ENCODE measurements around the gene MYOM3.

MYOM3 gene

GRCh38 chr1:24133819-24134218 is 21.9 kb upstream of the MYOM3 start:
- Histone ChIP-seq H3K27me3 (no peaks in the 10 kb centered on the region), H3K4me1 (no peaks in the 10 kb centered on the region), H3K9me3 (no peaks in the 10 kb centered on the region), H3K4me3 (ENCODE audit: low read depth, low read length) (no peak overlapping the region), H3K36me3 (no peaks in the 10 kb centered on the region)
- TF ChIP-seq CTCF (IDR thresholded peaks at IDR 0.05; ENCODE audit: low read depth, low read length): no peak
- no peak for DNase-seq

- DNase-seq: no peak
- Histone ChIP-seq H3K4me3 (ENCODE audit: low read depth, low read length) (no peak overlapping the region), H3K4me1 (no peaks in the 10 kb centered on the region), H3K36me3 (no peaks in the 10 kb centered on the region), H3K9me3 (no peaks in the 10 kb centered on the region), H3K27me3 (no peaks in the 10 kb centered on the region)
- TF ChIP-seq CTCF (IDR thresholded peaks at IDR 0.05; ENCODE audit: low read depth, low read length): no peak
Observed at GRCh38 chr1:24130385-24130784, 18.4 kb upstream of the MYOM3 start.

GRCh38 chr1:24127801-24128363 is 15.9 kb upstream of the MYOM3 start:
- TF ChIP-seq CTCF (IDR thresholded peaks at IDR 0.05; ENCODE audit: low read depth, low read length): no peak
- H3K4me1 ChIP-seq: no peaks in the 10 kb centered on the region
- H3K36me3 ChIP-seq: no peaks in the 10 kb centered on the region
- no peaks in the 10 kb centered on the region for H3K27me3 ChIP-seq
- no peak for DNase-seq
- no peak overlapping the region for H3K4me3 ChIP-seq (ENCODE audit: low read depth, low read length)
- no peaks in the 10 kb centered on the region for H3K9me3 ChIP-seq

GRCh38 chr1:24127134-24127800 is 15.3 kb upstream of the MYOM3 start:
- no peaks in the 10 kb centered on the region for H3K36me3 ChIP-seq
- H3K4me3 ChIP-seq (ENCODE audit: low read depth, low read length): no peak overlapping the region
- H3K27me3 ChIP-seq: no peaks in the 10 kb centered on the region
- TF ChIP-seq CTCF (IDR thresholded peaks at IDR 0.05; ENCODE audit: low read depth, low read length): no peak
- no peaks in the 10 kb centered on the region for H3K9me3 ChIP-seq
- no peaks in the 10 kb centered on the region for H3K4me1 ChIP-seq
- DNase-seq: no peak

GRCh38 chr1:24126672-24127023 is 14.7 kb upstream of the MYOM3 start:
- no peaks in the 10 kb centered on the region for H3K9me3 ChIP-seq
- no peaks in the 10 kb centered on the region for H3K36me3 ChIP-seq
- no peak overlapping the region for H3K4me3 ChIP-seq (ENCODE audit: low read depth, low read length)
- no peak for DNase-seq
- no peak for TF ChIP-seq CTCF (IDR thresholded peaks at IDR 0.05; ENCODE audit: low read depth, low read length)
- no peaks in the 10 kb centered on the region for H3K4me1 ChIP-seq
- no peaks in the 10 kb centered on the region for H3K27me3 ChIP-seq

GRCh38 chr1:24126018-24126671 is 14.2 kb upstream of the MYOM3 start:
- no peak overlapping the region for H3K4me3 ChIP-seq (ENCODE audit: low read depth, low read length)
- no peak for TF ChIP-seq CTCF (IDR thresholded peaks at IDR 0.05; ENCODE audit: low read depth, low read length)
- no peaks in the 10 kb centered on the region for H3K36me3 ChIP-seq
- no peak for DNase-seq
- H3K4me1 ChIP-seq: no peaks in the 10 kb centered on the region
- no peaks in the 10 kb centered on the region for H3K27me3 ChIP-seq
- no peaks in the 10 kb centered on the region for H3K9me3 ChIP-seq
